Neural cell (in vitro differentiated cells): ENCODE measurements around the gene SORL1-AS1.

ENCODE experiments used
- H2AFZ ChIP-seq: fragments of 200-600, 300-800 bp; sonication (generic), shearing (Covaris generic); 2 replicates; pipeline ENCODE4 v1.6.0; 2014; ENCODE audit warnings: low read depth, mild to moderate bottlenecking, antibody characterized with exemption, low read length, moderate library complexity
- H3F3A ChIP-seq: fragments of 200-600 bp; shearing (Covaris generic); 2 replicates; pipeline ENCODE4 v1.6.1; 2016; ENCODE audit warnings: mild to moderate bottlenecking, moderate library complexity, mixed read lengths, antibody characterized with exemption, low read length; ENCODE audit not compliant: insufficient read depth, poor library complexity, severe bottlenecking
- H3K27ac ChIP-seq: fragments of 200-600, 300-800 bp; sonication (generic), shearing (Covaris generic); 2 replicates; pipeline ENCODE4 v1.5.1; 2014; ENCODE audit warnings: mild to moderate bottlenecking, low read length, moderate library complexity
- H3K27me3 ChIP-seq: fragments of 300-800, 200-600 bp; sonication (generic), shearing (Covaris generic); 2 replicates; pipeline ENCODE4 v1.6.0; 2014; ENCODE audit warnings: mild to moderate bottlenecking, low read depth, low read length, moderate library complexity; ENCODE audit not compliant: insufficient read depth
- H3K36me3 ChIP-seq: fragments of 300-800, 200-600 bp; sonication (generic), shearing (Covaris generic); 2 replicates; pipeline ENCODE4 v1.5.1; 2014; ENCODE audit warnings: mild to moderate bottlenecking, antibody characterized with exemption, low read length, moderate library complexity; ENCODE audit not compliant: insufficient read depth
- H3K4me2 ChIP-seq: fragments of 300-800, 200-600 bp; sonication (generic), shearing (Covaris generic); 2 replicates; pipeline ENCODE4 v1.6.0; 2014; ENCODE audit warnings: mild to moderate bottlenecking, low read length
- H3K4me3 ChIP-seq: fragments of 300-800, 200-600 bp; sonication (generic), shearing (Covaris generic); 2 replicates; pipeline ENCODE4 v1.5.1; 2014; ENCODE audit warnings: mild to moderate bottlenecking, low read length, moderate library complexity
- H3K79me2 ChIP-seq: fragments of 200-600 bp; shearing (Covaris generic); replicated peaks from 2 replicates; pipeline ENCODE4 v1.6.0; 2014; ENCODE audit warnings: mild to moderate bottlenecking, low read length, moderate library complexity; ENCODE audit not compliant: insufficient read depth
- H3K9ac ChIP-seq: fragments of 300-800, 200-600 bp; sonication (generic), shearing (Covaris generic); 2 replicates; pipeline ENCODE4 v1.6.1; 2016; ENCODE audit warnings: mild to moderate bottlenecking, low read length, mixed read lengths
- H3K9me2 ChIP-seq: fragments of 200-600 bp; shearing (Covaris generic); 2 replicates; pipeline ENCODE4 v1.6.1; 2016; ENCODE audit warnings: mild to moderate bottlenecking, low read length, mixed read lengths; ENCODE audit not compliant: insufficient read depth
- H3K9me3 ChIP-seq: fragments of 200-600, 300-800 bp; sonication (generic), shearing (Covaris generic); 2 replicates; pipeline ENCODE4 v1.6.1; 2016; ENCODE audit warnings: mild to moderate bottlenecking, mixed run types, low read length, moderate library complexity, mixed read lengths
- H4K20me1 ChIP-seq: fragments of 200-600 bp; shearing (Covaris generic); 2 replicates; pipeline ENCODE4 v1.6.1; 2016; ENCODE audit warnings: mild to moderate bottlenecking, mixed run types; ENCODE audit not compliant: insufficient read depth
- CTCF ChIP-seq: fragments of 450-650 bp; IDR thresholded peaks from 2 replicates; pipeline ENCODE4 v1.5.1; 2014; ENCODE audit warnings: antibody characterized with exemption, mild to moderate bottlenecking, moderate library complexity; ENCODE audit not compliant: poor library complexity, severe bottlenecking
- EP300 ChIP-seq: fragments of 450-650 bp; conservative IDR thresholded peaks from 2 replicates; pipeline ENCODE4 v1.6.1; 2014; ENCODE audit warnings: antibody characterized with exemption, mild to moderate bottlenecking, moderate library complexity; ENCODE audit not compliant: poor library complexity, severe bottlenecking
- EZH2 ChIP-seq: fragments of 200-600, 300-800 bp; shearing (Covaris generic), sonication (generic); IDR thresholded peaks from 2 replicates; pipeline ENCODE4 v1.6.1; 2014; ENCODE audit warnings: antibody characterized with exemption, low read length, borderline replicate concordance, mild to moderate bottlenecking; ENCODE audit not compliant: insufficient read depth, poor library complexity, severe bottlenecking
- MXI1 ChIP-seq: fragments of 450-650 bp; conservative IDR thresholded peaks from 2 replicates; pipeline ENCODE4 v1.6.1; 2014; ENCODE audit warnings: antibody characterized with exemption, mild to moderate bottlenecking; ENCODE audit not compliant: poor library complexity, severe bottlenecking
- POLR2AphosphoS5 ChIP-seq: IDR thresholded peaks from 2 replicates; pipeline ENCODE4 v1.6.1; 2012
- RAD21 ChIP-seq: fragments of 450-650 bp; conservative IDR thresholded peaks from 2 replicates; pipeline ENCODE4 v1.6.1; 2014; ENCODE audit warnings: antibody characterized with exemption, mild to moderate bottlenecking, moderate library complexity
- REST ChIP-seq: IDR thresholded peaks from 2 replicates; pipeline ENCODE4 v1.6.1; 2012; ENCODE audit warnings: borderline replicate concordance
- SMC3 ChIP-seq: fragments of 450-650 bp; conservative IDR thresholded peaks from 2 replicates; pipeline ENCODE4 v1.6.1; 2014; ENCODE audit warnings: antibody characterized with exemption, mild to moderate bottlenecking, moderate library complexity; ENCODE audit not compliant: poor library complexity
- TAF1 ChIP-seq: IDR thresholded peaks from 2 replicates; pipeline ENCODE4 v1.6.1; 2012; ENCODE audit warnings: low read depth

The SORL1-AS1 gene

GRCh38 chr11:121465709-121466062 is 12.9 kb upstream of the SORL1-AS1 start:
- TF ChIP-seq TAF1 (no peak), EZH2 (no peak), RAD21 (no peak), POLR2AphosphoS5 (no peak), MXI1 (no peak), SMC3 (no peak), EP300 (no peak), REST (no peak), CTCF (no peak)
- Histone ChIP-seq H3F3A (no peaks in the 10 kb centered on the region), H4K20me1 (no peaks in the 10 kb centered on the region), H3K27me3 (no peaks in the 10 kb centered on the region), H2AFZ (no peak overlapping the region), H3K36me3 (no peaks in the 10 kb centered on the region), H3K9me3 (no peaks in the 10 kb centered on the region), H3K79me2 (no peaks in the 10 kb centered on the region), H3K9me2 (no peaks in the 10 kb centered on the region), H3K27ac (no peak overlapping the region), H3K4me3 (no peak overlapping the region), H3K4me2 (no peak overlapping the region), H3K9ac (no peak overlapping the region)

- no peak overlapping the region for H2AFZ ChIP-seq
- no peak for TF ChIP-seq REST
- no peak for TF ChIP-seq RAD21
- no peak for TF ChIP-seq MXI1
- no peak for TF ChIP-seq EP300
- no peak for TF ChIP-seq SMC3
- TF ChIP-seq POLR2AphosphoS5: no peak
- no peak for TF ChIP-seq EZH2
- no peak for TF ChIP-seq CTCF
- no peak for TF ChIP-seq TAF1
- H3K9ac ChIP-seq: no peak overlapping the region
- no peak overlapping the region for H3K27ac ChIP-seq
- no peaks in the 10 kb centered on the region for H3F3A ChIP-seq
- no peak overlapping the region for H3K4me3 ChIP-seq
- H3K36me3 ChIP-seq: no peaks in the 10 kb centered on the region
- H3K4me2 ChIP-seq: no peak overlapping the region
- no peaks in the 10 kb centered on the region for H3K79me2 ChIP-seq
- no peaks in the 10 kb centered on the region for H4K20me1 ChIP-seq
- no peaks in the 10 kb centered on the region for H3K27me3 ChIP-seq
- no peaks in the 10 kb centered on the region for H3K9me2 ChIP-seq
- H3K9me3 ChIP-seq: no peaks in the 10 kb centered on the region
Measured at GRCh38 chr11:121464352-121464946, 11.7 kb upstream of the SORL1-AS1 start.
